Lower leg skin (tissue), 3 donors: ENCODE data around the gene NTMT1.

Source experiments
- POLR2A ChIP-seq, 2 donors: fragments of 450-650 bp; IDR thresholded peaks; one replicate each; pipeline ENCODE4 v1.6.1; 2016 to 2017; ENCODE audit warnings: antibody characterized with exemption in 2 of 2, mild to moderate bottlenecking in 1 of 2, moderate library complexity in 1 of 2
- TF ChIP-seq, protein P1 (sequence below), 3 donors: fragments of 450-650 bp; IDR thresholded peaks; one replicate each; pipeline ENCODE4 v1.5.1; 2016; ENCODE audit warnings: antibody characterized with exemption in 3 of 3, mild to moderate bottlenecking in 3 of 3, moderate library complexity in 2 of 3

DNA sequence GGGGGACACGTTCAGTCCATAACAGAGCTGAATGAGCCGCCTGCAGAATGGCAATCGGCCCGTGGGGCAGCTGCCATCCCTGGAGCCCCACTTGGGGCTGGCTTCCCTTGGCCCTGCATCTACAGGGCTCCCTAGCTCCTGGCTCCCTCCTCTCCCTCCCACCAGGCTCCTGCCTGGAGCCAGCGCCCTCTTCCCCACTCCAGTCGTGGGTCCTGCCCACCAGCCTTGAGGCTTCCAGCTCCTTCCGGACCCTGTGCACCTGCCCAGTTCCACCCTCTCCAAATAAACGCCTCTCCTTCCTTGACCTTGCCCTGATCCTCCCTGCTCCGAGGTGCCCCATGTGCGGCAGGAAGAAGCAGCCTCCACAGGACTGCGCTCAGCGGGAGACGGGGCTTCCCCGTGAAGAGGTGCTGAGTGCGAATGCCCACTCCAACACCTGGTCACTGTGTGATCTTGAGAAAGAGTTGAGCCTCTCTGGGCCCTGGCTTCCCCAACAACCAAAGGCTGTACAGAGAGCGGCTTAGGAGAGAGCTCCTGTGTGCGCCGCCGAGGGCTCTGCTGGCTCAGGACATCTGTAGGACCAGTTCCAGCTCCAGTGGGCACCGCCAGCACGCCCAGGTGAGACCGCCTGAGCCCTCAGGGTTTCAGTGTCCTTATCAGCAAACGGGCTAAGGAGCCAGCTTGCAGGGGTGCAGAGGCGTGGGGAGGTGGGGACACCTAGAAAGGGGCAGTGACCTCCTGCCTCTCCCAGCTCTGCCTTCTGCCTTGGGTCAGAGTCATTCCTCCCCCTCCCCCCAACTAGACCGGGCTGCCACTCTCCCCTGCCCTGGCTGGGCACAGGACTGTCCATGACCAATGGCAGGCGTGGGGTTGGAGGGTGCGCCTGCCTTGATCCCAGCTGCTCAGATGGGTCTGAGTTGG is 17.1 kb upstream of the NTMT1 start:
- TF ChIP-seq, protein P1, sequence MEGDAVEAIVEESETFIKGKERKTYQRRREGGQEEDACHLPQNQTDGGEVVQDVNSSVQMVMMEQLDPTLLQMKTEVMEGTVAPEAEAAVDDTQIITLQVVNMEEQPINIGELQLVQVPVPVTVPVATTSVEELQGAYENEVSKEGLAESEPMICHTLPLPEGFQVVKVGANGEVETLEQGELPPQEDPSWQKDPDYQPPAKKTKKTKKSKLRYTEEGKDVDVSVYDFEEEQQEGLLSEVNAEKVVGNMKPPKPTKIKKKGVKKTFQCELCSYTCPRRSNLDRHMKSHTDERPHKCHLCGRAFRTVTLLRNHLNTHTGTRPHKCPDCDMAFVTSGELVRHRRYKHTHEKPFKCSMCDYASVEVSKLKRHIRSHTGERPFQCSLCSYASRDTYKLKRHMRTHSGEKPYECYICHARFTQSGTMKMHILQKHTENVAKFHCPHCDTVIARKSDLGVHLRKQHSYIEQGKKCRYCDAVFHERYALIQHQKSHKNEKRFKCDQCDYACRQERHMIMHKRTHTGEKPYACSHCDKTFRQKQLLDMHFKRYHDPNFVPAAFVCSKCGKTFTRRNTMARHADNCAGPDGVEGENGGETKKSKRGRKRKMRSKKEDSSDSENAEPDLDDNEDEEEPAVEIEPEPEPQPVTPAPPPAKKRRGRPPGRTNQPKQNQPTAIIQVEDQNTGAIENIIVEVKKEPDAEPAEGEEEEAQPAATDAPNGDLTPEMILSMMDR (IDR thresholded peaks at IDR 0.05) = no peak
- TF ChIP-seq POLR2A (IDR thresholded peaks at IDR 0.05) = no peak
